GM18873 (cell line): ENCODE results near the gene CCL7.

Experiments used
- ATAC-seq: cut with Tn5 transposase; IDR thresholded peaks from one replicate; pipeline ENCODE4 v1.9.1; 2021; ENCODE audit warnings: mild to moderate bottlenecking, moderate library complexity, moderate number of reproducible peaks; ENCODE audit not compliant: unreplicated experiment, low FRiP score

The CCL7 gene

GRCh38 chr17:34245351-34245905 lies 24.6 kb upstream of the CCL7 start:
- ATAC-seq: no peak

- ATAC-seq: no peak
Observed at GRCh38 chr17:34246446-34246845, 23.6 kb upstream of the CCL7 start.

DNA sequence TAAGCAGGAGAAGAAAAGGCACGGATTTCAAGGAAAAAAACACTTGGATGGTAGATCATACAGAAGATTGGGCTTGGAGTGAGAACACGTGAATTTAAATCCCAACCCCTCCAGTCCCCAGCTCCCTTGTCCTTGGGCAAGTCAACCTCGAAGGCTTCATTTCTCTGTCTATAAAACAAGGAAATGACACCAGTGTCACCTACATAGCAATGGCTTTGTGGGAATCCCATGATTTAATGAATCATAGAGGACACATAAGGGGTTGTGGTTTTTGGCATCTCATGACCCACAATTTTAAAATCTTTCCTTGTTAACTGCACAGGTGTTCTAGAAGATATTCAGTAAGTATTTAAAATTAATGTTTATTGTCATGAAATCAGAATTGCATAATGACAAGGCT lies 23.1 kb upstream of the CCL7 start:
- no peak for ATAC-seq

GRCh38 chr17:34248511-34249024 lies 21.5 kb upstream of the CCL7 start:
- ATAC-seq: no peak

GRCh38 chr17:34249061-34249460 lies 21.0 kb upstream of the CCL7 start:
- ATAC-seq: no peak

DNA sequence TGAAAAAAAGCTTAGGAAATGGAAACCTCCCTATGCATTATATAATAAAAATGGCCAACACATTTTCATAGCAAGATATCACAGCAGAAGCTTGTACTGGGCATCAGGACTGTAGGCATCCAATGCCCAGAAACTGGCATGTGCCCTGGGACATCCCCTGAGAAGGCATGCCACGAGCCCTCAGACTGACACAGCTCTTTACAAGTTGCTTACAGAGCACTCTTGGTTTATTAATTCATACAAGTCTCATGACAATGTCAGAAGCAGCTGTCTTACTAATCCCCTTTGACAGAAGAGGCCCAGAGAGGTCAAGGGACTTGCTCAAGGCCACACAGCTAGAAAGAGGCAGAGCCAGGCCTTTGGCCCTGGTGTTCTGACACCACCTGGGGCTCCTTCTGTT lies 20.5 kb upstream of the CCL7 start:
- ATAC-seq: no peak

- no peak for ATAC-seq
Observed at GRCh38 chr17:34251186-34251585, 18.8 kb upstream of the CCL7 start.

DNA sequence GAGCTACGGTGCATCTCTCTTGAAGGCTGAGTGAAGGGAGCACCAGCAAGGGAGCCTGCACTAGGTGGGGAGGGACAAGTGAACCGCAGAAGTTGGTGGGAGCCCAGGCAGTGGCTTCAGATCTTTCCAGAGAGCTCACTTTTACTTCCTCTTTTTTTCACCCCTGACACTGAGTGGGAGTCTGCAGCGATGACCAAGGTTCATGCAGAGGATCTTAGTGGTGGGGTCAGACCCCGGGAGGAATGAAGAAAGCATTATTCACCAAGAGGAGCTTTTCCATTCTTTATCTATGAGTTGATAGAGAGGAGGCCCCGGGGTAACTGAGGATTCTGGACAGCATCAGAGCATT lies 18.0 kb upstream of the CCL7 start:
- no peak for ATAC-seq

DNA sequence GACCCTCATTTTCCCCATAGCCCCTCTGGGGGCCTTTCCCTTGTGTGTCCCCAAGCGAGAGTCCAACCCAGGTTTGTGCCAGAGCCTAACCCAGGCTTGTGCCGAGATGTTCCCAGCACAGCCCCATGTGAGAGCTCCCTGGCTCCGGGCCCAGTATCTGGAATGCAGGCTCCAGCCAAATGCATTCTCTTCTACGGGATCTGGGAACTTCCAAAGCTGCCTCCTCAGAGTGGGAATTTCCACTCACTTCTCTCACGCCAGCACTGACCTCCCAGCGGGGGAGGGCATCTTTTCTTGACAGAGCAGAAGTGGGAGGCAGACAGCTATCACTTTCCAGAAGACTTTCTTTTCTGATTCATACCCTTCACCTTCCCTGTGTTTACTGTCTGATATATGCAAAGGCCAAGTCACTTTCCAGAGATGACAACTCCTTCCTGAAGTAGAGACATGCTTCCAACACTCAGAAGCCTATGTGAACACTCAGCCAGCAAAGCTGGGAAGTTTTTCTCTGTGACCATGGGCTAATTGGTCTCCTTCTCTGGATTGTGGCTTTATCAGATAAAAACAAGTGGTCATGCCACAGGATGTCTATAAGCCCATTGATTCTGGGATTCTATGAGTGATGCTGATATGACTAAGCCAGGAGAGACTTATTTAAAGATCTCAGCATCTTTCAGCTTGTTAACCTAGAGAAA lies 17.4 kb upstream of the CCL7 start:
- ATAC-seq: no peak

- no peak for ATAC-seq
Observed at GRCh38 chr17:34253139-34253525, 16.9 kb upstream of the CCL7 start.

DNA sequence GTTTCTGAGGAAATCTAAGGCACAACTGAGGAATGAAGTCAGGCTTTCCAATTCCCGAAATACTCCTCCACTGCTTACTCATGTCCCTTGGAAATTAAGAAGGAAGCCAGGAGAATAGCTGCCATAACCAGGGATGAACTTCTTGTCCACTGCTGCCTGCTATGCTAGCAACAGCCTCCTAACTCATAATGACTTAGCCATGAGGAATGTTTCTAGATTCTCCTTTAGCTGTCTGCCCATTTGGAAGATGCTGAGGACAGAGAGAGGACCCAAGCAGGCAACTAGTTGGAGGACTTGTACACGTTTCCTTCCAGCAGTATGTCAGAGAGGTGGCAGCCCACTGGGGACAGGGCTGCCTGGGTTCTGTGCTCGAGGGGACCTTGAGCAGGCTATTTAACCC lies 15.9 kb upstream of the CCL7 start:
- ATAC-seq: no peak

- ATAC-seq: no peak
Observed at GRCh38 chr17:34254651-34255380, 15.2 kb upstream of the CCL7 start, which contains the start of gene CCL2. Gene CCL2 (plus strand): TSS chr17:34255285. CDS start chr17:34255350, 65 bp downstream.

- no peak for ATAC-seq
Observed at GRCh38 chr17:34255381-34255732, 14.7 kb upstream of the CCL7 start.

DNA sequence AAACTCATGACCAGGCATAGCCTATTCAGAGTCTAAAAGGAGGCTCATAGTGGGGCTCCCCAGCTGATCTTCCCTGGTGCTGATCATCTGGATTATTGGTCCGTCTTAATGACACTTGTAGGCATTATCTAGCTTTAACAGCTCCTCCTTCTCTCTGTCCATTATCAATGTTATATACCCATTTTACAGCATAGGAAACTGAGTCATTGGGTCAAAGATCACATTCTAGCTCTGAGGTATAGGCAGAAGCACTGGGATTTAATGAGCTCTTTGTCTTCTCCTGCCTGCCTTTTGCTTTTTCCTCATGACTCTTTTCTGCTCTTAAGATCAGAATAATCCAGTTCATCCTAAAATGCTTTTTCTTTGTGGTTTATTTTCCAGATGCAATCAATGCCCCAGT lies 14.2 kb upstream of the CCL7 start:
- no peak for ATAC-seq

DNA sequence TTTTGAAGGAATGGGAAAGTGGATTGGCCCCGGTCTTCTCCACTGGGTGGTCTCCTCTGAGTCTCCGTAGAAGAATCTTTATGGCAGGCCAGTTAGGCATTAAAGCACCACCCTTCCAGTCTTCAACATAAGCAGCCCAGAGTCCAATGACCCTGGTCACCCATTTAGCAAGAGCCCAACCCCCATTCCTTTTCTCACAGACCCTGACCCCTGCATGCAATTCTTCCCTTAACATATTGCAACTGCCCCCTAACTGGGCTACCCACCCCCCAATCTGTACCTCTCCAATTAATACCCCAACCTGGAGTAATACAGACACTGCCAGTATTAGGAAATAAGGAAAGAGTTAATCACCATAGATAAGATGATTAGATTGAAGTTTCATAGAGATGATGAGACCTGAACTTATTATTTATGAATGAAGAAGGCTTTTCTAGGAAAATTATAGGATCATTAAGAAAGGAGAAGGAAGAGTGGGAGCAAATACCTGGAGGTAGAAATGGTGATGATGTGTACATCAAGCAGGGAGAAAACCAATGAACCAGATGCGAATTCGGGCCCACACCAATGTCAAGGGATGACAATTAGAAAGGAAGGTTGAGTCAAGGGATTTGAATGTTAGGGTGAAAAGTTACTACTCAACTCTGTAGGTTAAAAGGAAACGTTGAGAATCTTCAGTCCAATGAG lies 12.6 kb upstream of the CCL7 start:
- no peak for ATAC-seq

DNA sequence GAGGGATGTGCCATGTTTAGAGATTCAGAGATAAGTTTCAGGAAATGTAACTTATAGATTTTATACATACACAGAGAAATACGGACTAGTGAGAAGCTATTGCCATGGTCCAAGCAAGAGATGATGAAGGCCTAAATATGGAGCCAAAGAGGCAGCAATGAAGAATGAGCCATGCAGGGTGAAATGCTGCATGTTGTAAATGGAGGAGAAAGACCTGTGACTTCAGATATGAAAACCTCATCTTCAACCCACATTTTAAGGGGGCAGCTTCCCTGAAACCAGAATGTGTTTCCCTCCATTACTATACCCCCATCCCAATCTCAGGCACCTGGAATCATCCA lies 12.1 kb upstream of the CCL7 start:
- ATAC-seq: no peak

DNA sequence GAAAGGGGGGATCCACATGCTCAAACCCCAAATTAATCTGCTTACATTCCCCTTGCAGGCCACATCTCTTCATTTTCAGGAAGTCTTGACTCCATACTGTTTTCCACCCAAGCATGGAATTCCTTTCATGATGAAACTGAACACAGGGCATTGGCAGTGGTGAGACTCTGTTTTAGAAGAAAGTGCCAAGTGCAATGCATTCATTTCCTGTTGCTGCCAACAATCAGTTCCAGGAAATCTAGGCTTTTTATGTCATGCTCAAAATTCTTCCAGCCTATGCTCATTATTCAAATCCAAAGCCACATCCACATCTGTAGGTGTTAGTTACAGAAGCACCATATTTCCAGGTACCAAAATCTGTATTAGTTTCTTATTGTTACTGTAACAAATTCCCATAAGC lies 10.9 kb upstream of the CCL7 start:
- no peak for ATAC-seq

GRCh38 chr17:34260861-34261260 lies 9.2 kb upstream of the CCL7 start:
- no peak for ATAC-seq

DNA sequence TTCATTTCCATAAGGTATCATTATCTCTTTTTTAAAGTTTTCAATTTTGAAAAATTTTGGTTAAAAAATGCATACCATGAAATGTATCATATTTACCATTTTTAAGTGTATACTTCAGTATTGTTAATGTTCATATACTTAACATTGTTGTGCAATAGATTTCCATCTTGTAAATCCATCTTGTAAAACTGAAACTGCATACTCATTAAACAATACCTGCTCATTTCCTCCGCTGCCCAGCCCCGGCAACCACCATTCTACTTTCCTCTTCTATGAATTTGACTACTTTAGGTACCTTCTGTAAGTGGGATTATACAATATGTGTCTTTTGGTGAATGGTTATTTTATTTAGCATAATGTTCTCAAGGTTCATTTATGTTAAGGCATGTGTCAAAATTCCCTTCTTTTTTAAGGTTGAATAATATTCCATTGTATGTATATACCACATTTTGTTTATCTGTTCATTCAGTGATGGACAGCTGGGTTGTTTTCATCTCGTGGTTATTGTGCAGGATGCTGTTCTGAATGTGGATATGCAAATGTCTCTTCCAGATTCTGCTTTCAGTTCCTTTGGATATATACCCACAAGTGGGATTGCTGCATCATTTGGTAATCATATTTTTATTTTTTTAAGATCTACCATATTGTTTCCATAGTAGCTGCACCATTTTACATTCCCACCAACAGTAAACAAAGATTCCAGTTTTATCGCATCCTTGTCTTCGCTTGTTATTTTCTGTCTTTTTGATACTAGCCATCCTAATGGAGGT lies 8.3 kb upstream of the CCL7 start:
- ATAC-seq: no peak

DNA sequence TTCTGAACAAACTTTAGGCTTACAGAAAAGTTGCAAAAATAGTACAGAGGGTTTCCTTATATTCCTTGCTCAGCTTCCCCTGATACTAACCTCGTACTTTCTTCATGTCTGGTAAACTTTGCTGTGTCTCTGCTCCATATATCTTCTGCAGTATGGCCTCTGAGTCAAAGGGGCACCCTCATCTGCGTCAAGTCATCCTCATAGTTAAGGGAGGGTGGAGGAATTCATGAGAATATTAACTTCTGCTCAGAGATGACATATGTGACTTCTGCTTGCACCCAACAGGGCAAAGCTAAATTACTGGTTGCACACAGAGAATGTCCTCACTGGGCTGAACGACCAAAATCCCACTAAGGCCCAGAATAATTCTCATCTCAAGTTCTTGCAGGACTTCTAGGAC lies 4.3 kb upstream of the CCL7 start:
- ATAC-seq: no peak

DNA sequence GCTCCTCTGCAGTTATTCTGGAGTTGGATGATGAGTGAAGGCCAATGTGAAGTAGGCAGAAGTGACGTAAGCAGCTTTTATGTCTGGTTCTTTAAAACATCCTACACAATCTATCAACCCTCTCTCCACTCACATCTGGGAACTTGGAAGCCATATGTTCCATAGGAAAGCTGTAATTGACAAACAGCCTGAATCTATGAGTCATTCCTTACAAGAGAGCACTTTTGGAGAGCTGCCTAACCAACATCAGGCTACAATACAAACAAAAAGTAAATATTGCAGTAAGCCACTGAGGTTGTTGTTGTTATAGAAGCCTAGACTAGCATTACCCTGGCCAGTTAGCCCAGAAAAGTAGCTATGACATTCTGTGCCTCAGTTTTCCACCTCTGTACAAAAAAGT lies 5.9 kb downstream of the CCL7 start:
- no peak for ATAC-seq
